A172 (cell line): ENCODE results near the gene KPNA1. TPM values are rescaled to one million over a fixed set of nuclear protein-coding genes. Genes with fewer than 3 reads are reported as not detected.
A peak's percentile ranks its signal among the peaks of the same experiment; 100 is the strongest.
"Not testable (repeated sequence)": the region's sequence is repeated elsewhere in the genome, so short reads cannot be mapped to it uniquely, and the experiment has no call there.

Experiments used
- DNase-seq: peaks from one replicate; pipeline ENCODE4 v3.0.0-alpha.2; 2015; ENCODE audit warnings: low spot score
- total RNA-seq: library from RNA; depleted of rRNA; stranded (reverse); fragments of >200 nt; shearing (Covaris generic); gene quantifications from 2 replicates; pipeline ENCODE4 v1.2.3, GENCODE V29; 2014

Gene KPNA1
- total RNA-seq, 1 experiment from 2014 or later = 23.8 TPM

- DNase-seq = no peak
These were observed 38.2 kb downstream of the KPNA1 start for GRCh38 chr3:122476532-122476931.

GRCh38 chr3:122475316-122475715, 39.4 kb downstream of the KPNA1 start:
- DNase-seq = no peak

GRCh38 chr3:122469659-122470058, 45.1 kb downstream of the KPNA1 start:
- no peak for DNase-seq

GRCh38 chr3:122468896-122469533, 45.7 kb downstream of the KPNA1 start:
- no peak for DNase-seq

GRCh38 chr3:122466701-122467240, 48.0 kb downstream of the KPNA1 start:
- no peak for DNase-seq

DNA sequence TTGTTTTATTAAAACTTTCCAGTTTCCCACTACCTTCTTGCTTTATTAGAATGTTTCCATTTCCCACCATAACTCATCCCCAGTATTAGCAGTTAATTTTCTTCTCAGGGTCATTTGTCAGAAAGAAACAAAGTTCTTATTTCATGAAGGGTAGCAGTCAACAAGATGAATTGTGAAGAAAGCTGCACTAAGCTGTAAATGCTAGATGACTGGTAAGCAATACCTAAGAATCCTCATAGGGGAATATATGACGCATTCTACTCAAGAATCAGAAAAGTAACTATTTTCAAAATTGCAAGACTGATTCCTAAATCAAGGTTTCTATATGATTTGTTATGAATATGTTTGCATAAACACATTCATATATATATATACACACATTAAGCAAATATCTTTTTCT, 50.1 kb downstream of the KPNA1 start:
- no peak for DNase-seq

GRCh38 chr3:122462406-122462805, 52.3 kb downstream of the KPNA1 start:
- DNase-seq = no peak

GRCh38 chr3:122461806-122462205, 52.9 kb downstream of the KPNA1 start:
- no peak for DNase-seq

- peak; percentile 54 for DNase-seq
These were observed 55.7 kb downstream of the KPNA1 start for GRCh38 chr3:122458992-122459391.

DNA sequence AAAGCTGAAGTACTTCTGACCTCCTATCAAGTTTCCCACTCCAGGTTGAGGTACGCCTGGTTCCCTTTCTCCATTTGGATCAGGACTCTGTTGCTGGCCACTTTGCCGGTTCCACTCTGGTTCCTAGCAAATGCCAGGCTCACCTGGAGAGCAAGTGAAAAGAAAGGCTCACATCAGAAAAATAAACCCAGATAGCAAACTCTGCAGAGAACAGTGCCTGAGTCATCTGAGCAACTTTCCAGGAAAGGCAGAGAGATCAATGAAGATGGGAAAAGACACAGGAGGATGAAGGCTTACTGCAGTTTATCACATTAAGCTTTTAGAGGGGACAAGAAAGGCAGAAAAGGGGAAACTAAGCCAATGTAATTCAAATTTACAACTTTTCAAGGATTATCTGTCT, 57.0 kb downstream of the KPNA1 start:
- no peak for DNase-seq

DNA sequence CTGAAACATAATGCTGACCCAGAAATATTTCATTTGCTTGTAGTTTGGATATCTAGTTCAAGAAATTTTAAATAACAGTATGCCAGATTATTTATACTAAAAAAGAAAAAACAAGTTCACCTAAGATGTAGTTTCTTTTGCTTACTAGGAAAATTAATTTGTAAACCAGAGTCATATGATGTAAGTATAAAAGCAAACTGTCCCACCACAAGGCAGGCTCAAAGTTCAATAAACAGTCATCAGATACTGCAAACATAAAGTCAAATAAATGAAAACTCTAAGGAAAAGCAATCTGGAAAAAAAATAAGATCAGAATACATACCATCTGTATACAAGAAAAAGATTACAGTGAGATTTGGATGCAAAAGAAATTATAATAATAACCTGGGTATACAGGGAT, 58.7 kb downstream of the KPNA1 start:
- no peak for DNase-seq

DNA sequence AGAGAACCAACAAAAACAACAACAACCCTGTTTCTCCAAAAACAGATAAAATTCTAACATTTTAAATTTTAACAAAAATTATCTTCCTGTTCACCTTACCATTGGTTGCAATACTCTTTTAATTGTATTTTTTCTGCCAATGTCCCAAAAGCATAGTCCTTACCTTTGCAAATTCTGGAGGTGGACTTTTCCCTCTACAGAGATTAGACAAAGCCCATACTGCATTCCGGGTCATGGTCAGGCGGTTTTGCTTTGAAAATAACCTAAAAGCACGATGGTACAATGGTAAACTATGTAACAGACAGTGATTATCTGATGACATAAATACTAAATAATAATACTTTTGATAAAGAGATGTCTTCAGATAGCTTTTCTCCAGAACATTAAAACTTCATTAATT, 63.4 kb downstream of the KPNA1 start:
- DNase-seq = no peak

GRCh38 chr3:122448218-122448617, 66.5 kb downstream of the KPNA1 start:
- not testable (repeated sequence) for DNase-seq

GRCh38 chr3:122444491-122444887, 70.2 kb downstream of the KPNA1 start:
- DNase-seq = not testable (repeated sequence)

DNA sequence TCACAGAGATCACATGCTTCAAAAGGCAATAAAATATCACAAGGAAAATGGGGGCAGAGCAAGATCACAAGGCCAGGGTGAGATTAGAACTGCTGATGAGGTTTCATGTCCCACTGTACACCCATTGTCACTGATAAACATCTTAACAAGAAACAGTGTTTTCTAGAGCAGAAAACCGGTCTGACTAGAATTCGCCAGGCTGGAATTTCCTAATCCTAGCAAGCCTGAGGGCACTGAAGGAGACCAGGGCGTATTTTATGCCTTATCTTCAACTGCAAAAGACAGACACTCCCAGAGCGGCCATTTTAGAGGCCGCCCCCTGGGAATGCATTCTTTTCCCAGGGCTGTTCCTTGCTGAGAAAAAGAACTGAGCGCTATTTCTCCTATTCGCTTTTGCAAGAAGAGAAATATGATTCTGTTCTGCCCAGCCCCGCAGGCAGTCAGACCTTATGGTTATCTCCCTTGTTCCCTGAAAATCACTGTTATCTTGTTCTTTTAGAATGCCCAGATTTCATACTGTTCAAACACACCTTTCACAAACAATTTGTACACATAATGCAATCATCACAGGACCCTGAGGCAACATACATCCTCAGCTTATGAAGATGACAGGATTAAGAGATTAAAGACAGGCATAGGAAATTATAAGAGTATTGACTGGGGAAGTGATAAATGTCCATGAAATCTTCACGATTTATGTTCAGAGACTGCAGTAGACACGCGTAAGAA, 70.8 kb downstream of the KPNA1 start:
- not testable (repeated sequence) for DNase-seq

- no peak for DNase-seq
These were observed 71.6 kb downstream of the KPNA1 start for GRCh38 chr3:122443090-122443489.

- no peak for DNase-seq
These were observed 78.8 kb downstream of the KPNA1 start for GRCh38 chr3:122435950-122436349.

DNA sequence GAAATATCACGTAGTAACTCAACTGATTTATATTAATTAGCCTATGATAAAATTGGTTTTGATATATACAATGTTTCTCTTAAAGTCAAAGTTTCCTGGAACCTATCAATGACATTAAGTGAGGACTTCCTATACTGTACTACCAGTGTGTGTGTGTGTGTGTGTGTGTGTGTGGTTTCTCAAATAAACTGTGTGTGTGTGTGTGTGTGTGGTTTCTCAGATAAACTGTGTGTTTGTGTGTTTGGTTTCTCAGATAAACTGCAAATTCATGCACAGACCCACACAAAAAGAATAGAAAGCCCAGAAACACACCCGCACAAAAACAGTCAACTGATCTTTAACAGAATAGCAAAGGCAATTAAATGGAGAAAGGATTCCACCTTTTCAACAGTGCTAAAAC, 84.4 kb downstream of the KPNA1 start:
- DNase-seq = no peak

DNA sequence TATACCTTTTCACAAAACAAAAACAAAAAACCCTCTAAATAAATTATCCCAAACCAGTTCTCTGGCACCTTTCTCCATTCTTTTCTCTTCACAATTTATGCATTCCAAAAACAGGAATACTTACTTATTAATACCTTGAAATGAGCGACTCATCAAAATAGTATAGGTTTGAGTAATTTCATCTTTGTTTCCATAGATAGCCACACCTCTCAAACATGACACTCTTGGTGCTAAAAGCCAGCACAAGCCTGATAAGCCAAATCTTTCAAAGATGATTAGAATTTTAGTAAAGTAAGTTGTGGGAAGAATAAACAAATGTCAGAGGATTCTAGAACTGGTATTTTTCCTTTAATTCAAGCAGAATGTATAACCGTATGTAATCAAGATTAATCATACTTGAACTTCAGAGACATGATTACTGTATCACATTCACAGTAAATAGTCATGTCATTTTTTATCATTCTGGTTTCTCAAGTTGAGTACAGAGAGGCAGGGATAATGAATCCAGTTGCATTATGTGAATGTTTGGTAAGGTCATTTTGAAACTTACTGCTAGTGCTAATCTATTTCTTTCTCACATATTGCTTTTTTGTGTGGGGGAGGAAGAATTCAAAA, 86.8 kb downstream of the KPNA1 start:
- no peak for DNase-seq

DNA sequence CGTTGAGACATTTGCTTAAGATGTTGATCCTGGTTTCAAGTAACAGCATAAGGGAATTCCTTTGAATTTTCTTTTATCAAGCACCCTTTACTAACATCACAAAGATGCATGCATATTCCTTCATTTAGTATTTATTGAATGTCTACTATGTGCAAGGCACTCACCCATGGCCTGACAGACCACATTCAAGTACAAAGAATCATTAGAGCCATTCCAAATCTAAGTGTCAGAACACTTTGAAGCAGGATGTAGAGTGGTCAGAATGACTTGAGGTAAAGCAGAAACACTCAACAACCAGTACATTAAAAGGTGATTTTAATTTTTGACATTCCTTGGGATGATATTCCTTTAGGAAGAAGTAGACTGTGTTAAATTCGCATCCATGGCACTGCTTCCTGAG, 92.9 kb downstream of the KPNA1 start:
- DNase-seq = no peak

GRCh38 chr3:122421101-122421500, 93.6 kb downstream of the KPNA1 start:
- no peak for DNase-seq

DNA sequence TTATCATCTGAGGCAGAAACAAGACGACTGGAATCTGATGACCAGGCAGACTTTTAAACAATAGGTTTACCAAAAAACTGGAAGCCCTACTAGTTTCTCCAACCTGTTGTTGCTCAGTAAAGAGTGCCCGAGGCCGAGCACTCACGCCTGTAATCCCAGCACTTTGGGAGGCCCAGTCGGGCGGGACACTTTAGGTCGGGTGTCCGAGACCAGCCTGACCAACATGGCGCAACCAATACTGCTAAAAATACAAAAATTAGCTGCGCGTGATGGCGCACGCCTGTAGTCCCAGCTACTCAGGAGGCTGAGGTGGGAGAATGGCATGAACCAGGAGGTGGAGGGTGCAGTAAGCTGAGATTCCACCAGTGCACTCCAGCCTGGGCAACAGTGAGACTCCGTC, 97.8 kb downstream of the KPNA1 start:
- peak; percentile 9 for DNase-seq
